Endometrial microvascular endothelial cells (primary cell): ENCODE measurements around the gene S100A8. TPM values are rescaled to one million over a fixed set of nuclear protein-coding genes. Genes with fewer than 3 reads are reported as not detected.
"Not testable (repeated sequence)": the region's sequence is repeated elsewhere in the genome, so short reads cannot be mapped to it uniquely, and the experiment has no call there.

ENCODE experiments used
- in situ Hi-C: cut with HindIII; loops from 2 replicates; pipeline ENCODE4 v1.10.0; 2017; ENCODE audit warnings: low sequenced_read_pairs, low pct_unique_long_range_greater_than_20kb; ENCODE audit errors: inconsistent ontology term
- total RNA-seq: library from RNA; depleted of rRNA; stranded (reverse); fragments of >200 nt; gene quantifications from one replicate; pipeline ENCODE4 v1.2.3, GENCODE V29; 2015; ENCODE audit errors: inconsistent ontology term

Gene S100A8
- total RNA-seq, 1 donor from 2014 or later = not detected

GRCh38 chr1:153418758-153419435 is 28.0 kb upstream of the S100A8 start:
- in situ Hi-C loops = not testable (repeated sequence)

DNA sequence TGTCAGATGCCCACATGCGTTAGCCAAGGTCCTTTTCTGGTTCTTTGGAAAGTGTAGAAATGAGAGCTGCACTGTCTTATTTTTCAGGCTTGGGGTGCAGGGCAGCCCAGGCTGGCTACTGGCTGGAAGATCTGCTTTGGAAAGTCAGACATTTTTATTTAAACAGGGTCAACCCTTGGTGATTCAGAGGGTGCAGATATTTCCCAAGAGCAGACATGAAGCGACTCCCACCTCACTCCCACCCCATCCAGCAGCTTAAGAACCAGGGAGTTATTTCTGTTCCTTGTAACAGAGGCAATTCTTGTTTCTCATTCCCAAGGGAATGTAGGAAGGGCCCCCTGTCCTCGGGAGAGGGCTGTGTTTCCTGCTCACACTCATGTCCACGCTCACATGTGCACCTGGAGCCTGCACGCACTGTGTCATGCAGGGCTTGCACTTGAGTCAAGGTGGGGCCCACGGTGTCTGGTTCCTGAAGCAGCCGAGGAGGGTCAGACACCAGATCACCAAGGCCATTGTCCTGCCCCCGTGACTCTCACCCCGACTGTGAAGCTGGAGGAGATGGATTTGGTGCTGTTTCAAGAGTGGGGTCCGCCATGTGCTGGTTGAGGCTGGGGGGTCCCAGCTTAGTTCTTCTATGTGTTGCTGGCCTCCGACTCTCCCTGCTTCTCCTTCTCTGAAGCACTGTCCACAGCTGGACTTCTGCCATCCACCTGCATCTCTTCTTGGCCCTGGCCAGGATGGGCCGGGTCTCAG is 26.4 kb upstream of the S100A8 start:
- in situ Hi-C loops = no loop called here

DNA sequence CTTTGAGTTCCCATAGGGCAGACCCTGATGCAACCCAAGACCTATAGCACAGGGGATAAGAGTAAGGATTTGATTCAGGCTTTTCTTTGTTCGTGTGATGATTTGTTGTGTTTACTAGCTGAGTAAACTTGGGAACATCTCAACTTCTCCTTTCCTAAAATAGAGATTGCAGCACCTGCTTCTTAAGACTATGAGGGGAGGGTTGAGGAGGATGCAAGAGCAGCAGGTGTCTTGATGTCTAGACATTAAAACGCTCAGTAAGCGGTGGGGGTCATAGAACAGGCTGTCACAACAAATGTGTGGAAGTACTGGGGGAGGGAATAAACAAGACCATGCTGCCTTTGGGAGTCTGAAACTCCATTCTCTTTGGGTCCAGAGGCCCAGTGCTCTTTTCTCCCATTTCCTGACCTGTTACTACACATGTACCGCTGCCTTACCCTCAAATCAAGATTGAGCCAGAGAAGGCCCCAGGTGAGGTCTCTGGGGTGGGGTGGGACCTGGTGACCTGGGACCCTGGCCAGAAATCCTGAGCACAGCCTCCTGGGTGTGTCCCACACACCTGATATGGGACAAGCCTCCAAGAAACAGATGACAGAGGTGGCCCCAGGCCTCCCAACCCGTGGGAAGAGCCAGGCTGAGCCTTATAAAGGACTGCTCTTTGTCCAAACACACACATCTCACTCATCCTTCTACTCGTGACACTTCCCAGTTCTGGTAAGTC is 25.1 kb upstream of the S100A8 start, which contains the start of gene S100A7A:
Gene S100A7A (plus strand): TSS at position 671 of the 721 bp plus-strand sequence. CDS start 1,563 bp downstream, outside the sequence.
- in situ Hi-C loops = no loop called here

GRCh38 chr1:153413961-153414360 is 23.1 kb upstream of the S100A8 start:
- in situ Hi-C loops = not testable (repeated sequence)

DNA sequence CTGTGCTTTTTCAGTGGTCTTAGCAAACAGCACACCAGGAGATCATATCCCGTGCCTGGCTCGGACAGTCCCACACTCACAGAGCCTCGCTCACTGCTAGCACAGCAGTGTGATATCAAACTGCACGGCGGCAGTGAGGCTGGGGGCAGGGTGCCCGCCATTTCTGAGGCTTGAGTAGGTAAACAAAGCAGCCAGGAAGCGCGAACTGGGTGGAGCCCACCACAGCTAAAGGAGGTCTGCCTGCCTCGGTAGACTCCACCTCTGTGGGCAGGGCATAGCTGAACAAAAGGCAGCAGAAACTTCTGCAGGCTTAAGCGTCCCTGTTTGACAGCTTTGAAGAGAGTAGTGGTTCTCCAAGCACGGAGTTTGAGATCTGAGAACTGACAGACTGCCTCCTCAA is 16.4 kb upstream of the S100A8 start:
- in situ Hi-C loops = not testable (repeated sequence)

DNA sequence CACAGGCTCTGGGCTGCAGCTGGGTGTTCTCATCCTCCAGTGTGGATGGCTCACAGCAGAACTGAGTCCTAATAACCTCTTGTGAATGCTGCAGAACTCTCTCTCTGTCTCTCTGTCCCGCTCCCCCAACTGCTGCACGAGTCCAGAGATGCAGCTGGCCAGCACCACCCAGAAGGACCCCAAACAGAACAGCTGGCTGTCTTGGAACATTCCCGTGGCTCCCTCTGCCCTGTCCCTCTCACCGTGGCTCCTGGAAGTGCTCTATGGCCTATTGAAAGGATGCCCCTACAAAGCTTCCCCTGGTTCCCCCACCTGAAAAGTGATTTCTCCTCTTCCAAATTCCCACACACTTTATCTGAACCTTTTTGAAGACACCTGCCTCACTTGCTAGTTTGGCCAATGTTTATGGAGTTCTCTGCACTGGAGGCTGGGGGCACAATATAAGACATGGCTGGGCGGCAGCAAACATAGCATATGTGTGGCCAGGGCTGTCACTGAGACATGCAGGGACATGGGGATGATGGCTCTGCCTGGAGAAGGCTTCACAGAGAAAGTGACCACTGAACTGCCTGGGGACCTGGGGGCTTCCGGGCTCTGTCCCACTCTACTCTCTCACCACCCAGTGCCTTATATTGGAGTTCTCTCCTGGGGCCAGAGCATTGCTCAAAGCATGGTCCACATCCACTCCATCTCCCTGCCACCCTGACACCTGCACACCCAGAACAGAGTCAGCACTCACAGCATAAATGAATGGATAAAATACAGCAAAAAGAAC is 15.1 kb upstream of the S100A8 start:
- in situ Hi-C loops = not testable (repeated sequence)

GRCh38 chr1:153404768-153405167 is 13.9 kb upstream of the S100A8 start:
- in situ Hi-C loops = no loop called here

- in situ Hi-C loops = no loop called here
Measured at GRCh38 chr1:153404086-153404635, 13.3 kb upstream of the S100A8 start.

DNA sequence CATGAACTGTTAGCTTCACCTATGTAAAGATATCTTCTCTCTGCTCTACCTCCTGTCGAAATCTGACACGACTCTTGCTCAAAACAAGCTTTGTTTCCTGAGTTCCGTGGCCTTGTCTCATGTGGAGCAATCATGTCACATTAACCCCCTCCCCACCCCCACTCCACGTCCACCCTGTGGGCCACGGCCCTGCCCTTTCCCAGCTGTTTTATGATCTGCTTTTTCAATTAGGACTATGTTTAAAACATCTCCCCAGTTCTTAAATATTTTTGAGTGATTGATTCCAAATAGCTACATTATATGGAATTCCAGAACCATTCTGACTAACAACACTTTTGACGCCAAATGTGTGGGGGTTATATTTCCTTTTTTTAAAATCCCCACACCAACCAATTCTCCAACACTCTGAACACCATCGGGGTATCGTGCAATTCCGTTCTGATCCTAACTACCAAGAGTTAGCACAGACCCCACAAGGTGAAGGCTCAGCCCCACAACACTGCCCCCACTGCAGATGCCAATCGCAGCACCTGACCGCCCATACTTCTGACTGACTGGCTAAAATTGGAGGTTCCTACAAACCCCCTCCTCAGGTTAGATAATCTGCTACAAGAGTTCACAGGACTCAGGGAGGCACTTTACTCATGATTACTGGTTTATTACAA is 12.7 kb upstream of the S100A8 start:
- in situ Hi-C loops = no loop called here

DNA sequence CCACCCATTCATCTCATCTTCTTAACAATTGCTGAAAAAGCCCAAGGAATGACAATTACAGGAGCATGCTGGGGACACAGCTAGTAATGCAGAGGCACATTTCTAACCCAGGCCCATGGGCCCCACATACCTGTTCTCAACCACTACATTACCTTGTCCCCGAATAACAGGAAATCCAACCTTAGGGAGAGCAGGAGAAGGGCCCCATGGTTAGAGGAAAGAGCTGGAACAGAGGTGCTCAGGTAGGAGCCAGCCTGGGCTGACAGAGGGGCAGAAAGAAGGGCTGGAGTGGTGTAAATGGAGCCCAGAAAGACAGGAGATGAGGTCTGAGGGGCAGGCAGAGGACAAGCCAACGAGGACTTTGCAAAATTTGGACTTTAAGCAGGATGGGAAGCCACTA is 11.4 kb upstream of the S100A8 start:
- in situ Hi-C loops = no loop called here

DNA sequence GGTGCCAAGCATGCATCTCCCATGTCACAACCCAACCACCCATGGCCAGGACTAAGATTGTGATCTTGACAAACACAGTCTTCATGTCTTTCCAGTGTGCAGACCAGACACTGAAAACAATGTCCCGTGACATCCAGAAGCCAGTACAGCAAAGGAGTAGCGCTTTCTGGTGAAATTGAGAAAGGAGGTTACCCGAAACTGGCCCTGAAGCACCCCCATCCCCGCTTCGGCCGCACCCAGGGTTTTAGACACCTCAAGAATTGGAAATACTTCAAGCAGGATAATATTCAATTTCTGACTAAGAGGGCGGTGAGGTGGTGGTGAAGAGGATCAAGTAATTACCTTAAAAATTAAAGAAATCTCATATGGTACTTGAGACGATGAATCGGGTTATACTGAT is 10.6 kb upstream of the S100A8 start:
- in situ Hi-C loops = no loop called here

DNA sequence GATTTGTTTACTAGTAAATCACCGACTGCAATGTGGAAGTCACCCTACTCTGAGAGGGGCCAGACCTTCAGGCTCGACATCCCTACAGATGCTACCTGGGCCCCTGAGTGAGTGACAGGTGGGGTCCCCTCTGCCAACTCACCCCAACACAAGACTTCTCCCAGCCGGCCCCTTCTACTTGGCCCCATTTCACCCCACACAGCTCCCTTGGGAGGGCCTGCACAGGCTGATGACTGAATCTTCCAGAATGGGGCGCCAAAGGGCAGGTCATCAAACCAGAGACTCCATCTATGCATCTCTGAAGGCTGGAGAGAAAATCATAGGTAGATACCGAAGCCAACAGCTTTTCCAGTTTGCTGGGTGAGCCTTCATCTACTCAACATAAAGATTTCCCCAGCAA is 9.4 kb upstream of the S100A8 start:
- in situ Hi-C loops = no loop called here

DNA sequence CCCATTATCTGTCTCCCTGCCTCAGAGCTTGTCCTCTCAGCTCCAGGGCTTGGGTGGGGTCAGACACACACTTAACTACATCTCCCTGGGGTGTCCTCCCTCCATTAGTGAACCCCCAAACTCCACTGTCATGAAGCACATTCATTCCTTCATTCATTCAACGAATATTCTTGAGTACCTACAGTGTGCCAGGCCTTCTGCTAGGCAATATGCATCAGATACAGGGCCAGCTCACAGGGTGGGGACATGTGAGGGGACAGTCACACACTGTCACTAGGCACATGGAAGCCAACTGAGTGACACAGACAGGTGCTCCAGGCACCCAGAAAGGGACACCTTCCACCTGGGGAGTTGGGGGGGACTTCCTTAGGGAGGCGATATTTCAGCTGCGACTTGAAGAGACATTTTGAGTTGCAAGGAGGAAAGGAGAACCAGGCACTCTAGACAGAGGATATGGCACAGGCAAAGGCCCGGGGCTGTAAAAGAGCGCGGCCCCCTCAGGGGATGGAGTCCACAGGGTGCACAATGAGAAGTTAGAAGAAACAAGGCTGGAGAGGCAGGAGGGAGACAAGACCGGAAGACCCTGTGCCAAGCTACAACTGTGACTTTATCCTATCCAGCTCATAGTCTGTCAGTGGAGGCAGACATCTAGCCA is 8.7 kb upstream of the S100A8 start:
- in situ Hi-C loops = no loop called here

DNA sequence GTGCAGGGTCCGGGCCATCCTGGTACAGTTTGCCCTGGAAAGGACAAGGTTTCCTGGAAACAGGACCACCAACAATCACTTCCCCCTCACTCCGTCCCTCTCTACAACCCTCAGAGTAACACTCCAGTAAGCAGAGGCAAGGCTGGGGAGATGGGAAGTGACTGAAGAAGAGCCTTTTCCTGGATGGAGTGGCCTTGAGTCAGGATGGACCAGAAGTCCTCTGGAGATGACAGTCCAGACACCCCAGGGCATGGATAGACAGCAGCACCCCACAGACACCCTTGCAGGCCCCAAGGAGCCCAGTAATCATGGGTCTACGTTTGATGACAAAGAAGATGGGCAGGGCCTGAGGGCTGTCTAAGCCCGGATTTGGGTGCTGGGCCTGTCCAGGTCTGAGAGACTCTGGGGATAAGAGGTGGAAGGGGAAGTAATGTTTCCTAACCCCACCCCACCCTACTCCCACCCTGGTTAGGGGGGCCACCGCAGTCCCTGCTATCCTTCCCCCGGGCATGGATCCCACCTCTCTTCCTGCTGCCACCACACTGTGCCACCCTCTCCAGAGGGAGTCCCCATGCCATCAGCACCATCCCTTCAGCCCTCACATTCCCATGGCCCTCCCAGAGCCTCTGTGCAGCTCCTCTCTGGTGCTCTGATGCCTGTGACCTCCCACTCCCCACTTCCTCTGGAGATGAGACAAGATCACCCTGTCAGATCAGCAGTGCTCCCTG is 7.2 kb upstream of the S100A8 start:
- in situ Hi-C loops = no loop called here

DNA sequence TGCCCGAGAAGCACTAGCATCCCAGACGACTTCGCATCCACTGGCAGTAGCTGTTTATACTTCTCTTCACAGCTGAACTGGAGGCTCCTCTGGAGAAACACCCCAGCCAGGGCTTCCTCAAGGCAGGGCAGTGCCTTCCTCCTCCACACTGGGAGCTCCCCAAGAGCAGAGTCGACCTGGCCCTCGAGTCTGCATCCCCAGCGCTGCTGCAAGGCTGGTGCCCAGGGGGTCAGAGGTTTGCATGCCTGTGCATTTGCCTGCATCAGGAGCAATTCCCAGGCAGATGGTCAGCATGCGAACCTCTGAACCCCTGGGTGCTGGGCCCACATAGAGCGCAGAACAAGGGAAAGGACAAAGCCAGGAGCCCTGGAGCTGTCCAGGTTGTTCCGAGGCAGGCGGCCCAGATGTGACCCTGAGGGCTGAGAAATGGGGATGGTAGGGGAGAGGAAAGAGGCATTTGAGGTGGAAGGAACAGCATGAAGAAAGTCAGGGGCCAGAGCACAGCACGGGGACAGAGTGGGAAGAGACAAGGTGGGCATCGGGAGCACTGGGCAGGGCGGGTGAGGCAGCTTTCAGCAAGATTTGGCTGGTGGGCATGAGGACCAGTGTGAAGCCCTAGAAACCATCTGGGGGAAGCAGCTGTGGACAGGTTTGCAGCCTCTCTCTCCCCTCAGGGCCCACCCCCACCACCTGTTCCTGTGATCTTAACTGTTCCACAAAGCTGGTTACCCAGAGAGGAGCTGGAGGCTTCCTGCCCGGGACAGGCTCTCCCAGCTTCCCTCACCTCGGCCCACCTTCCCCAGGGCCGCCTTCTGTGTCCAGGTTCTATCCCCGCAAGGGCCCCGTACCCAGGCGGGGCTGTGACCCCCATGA is 6.4 kb upstream of the S100A8 start:
- in situ Hi-C loops = no loop called here

- in situ Hi-C loops = no loop called here
Measured at GRCh38 chr1:153396461-153396860, 5.6 kb upstream of the S100A8 start.
